Caco-2 (cell line): ENCODE results near the gene CLEC10A. TPM values are rescaled to one million over a fixed set of nuclear protein-coding genes. Genes with fewer than 3 reads are reported as not detected.
"Not testable (repeated sequence)": the region's sequence is repeated elsewhere in the genome, so short reads cannot be mapped to it uniquely, and the experiment has no call there.

ENCODE experiments used
- BruUV-seq: library from RNA; stranded (reverse); fragments of 400-500 nt; replicated peaks from 2 replicates; lab custom pipeline; 2021; lab: Mats Ljungman, UMichigan
- CTCF ChIA-PET: fragments of 300-600 bp; sonication (Branson Sonifier 250); formaldehyde crosslinking; loops from one replicate; lab custom pipeline; 2022; ENCODE audit warnings: antibody characterized with exemption; lab: Charles Lee
- POLR2A ChIA-PET: fragments of 300-600 bp; sonication (Branson Sonifier 250); formaldehyde crosslinking; loops from one replicate; lab custom pipeline; 2022; ENCODE audit warnings: antibody characterized with exemption; lab: Charles Lee
- DNase-seq, 2 experiments: peaks; one replicate each; pipeline versions ENCODE4 v3.0.0 to v3.0.0-alpha.2; 2020 to 2022
- H3K27me3 ChIP-seq: replicated peaks from 2 replicates; pipeline ENCODE4 v1.6.0; 2011; ENCODE audit warnings: low read length; ENCODE audit not compliant: control insufficient read depth, insufficient read depth
- H3K36me3 ChIP-seq: 2 replicates; pipeline ENCODE4 v1.5.1; 2011; ENCODE audit warnings: low read length; ENCODE audit not compliant: control insufficient read depth, insufficient read depth
- H3K4me1 ChIP-seq: fragments of 250-450 bp; sonication (Bioruptor Pico); 2 replicates; pipeline ENCODE4 v1.5.1; 2020; ENCODE audit warnings: mild to moderate bottlenecking
- H3K4me3 ChIP-seq: 2 replicates; pipeline ENCODE4 v1.5.1; 2011; ENCODE audit warnings: low read depth, mild to moderate bottlenecking, control low read depth, low read length
- H3K9me3 ChIP-seq: fragments of 250-450 bp; sonication (Bioruptor Pico); 2 replicates; pipeline ENCODE4 v1.5.1; 2020; ENCODE audit warnings: mild to moderate bottlenecking, moderate library complexity
- H3K27ac Mint-ChIP-seq: one replicate; pipeline ENCODE4 v1.8.0; 2022; ENCODE audit warnings: mixed read lengths; ENCODE audit not compliant: unreplicated experiment
- H3K27me3 Mint-ChIP-seq: one replicate; pipeline ENCODE4 v1.8.0; 2022; ENCODE audit warnings: mixed read lengths; ENCODE audit not compliant: insufficient read depth, unreplicated experiment
- H3K36me3 Mint-ChIP-seq: one replicate; pipeline ENCODE4 v1.8.0; 2022; ENCODE audit warnings: mild to moderate bottlenecking, mixed read lengths; ENCODE audit not compliant: insufficient read depth, unreplicated experiment
- H3K4me1 Mint-ChIP-seq: one replicate; pipeline ENCODE4 v1.8.0; 2022; ENCODE audit warnings: low read depth, mixed read lengths; ENCODE audit not compliant: unreplicated experiment
- H3K4me3 Mint-ChIP-seq: one replicate; pipeline ENCODE4 v1.8.0; 2022; ENCODE audit warnings: mild to moderate bottlenecking, moderate library complexity, mixed read lengths; ENCODE audit not compliant: unreplicated experiment
- H3K9me3 Mint-ChIP-seq: one replicate; pipeline ENCODE4 v1.8.0; 2022; ENCODE audit warnings: mixed read lengths; ENCODE audit not compliant: unreplicated experiment
- CTCF ChIP-seq, 2 experiments: fragments of 200-600 bp in 1 of 2; IDR thresholded peaks; 1 replicate in 1 of 2; 2 replicates in 1 of 2; pipeline versions ENCODE4 v1.5.1 to v1.8.0; 2011 to 2022; ENCODE audit warnings: antibody characterized with exemption in 1 of 2, control low read depth in 1 of 2, inconsistent platforms in 1 of 2, low read depth in 1 of 2, low read length in 1 of 2, mild to moderate bottlenecking in 1 of 2, moderate library complexity in 1 of 2; ENCODE audit not compliant: insufficient read depth in 1 of 2, severe bottlenecking in 1 of 2, unreplicated experiment in 1 of 2
- intact Hi-C: fragments of 100-400 bp; cut with micrococcal nuclease; formaldehyde crosslinking; loops from one replicate; pipeline ENCODE4 v1.10.0; 2022; ENCODE audit not compliant: unreplicated experiment
- total RNA-seq: library from RNA; stranded (reverse); gene quantifications from 2 replicates; pipeline ENCODE4 v1.2.3, GENCODE V29; 2022

CLEC10A gene
- total RNA-seq, 1 experiment from 2014 or later, result not detected

GRCh38 chr17:7126386-7126785 is 46.3 kb upstream of the CLEC10A start:
- BruUV-seq, H3K36me3 Mint-ChIP-seq: not testable (repeated sequence)

GRCh38 chr17:7124923-7125322 is 44.9 kb upstream of the CLEC10A start:
- intact Hi-C loops, result no loop called here
- Histone ChIP-seq H3K9me3 (no peaks in the 10 kb centered on the region), H3K27me3 (no peaks in the 10 kb centered on the region), H3K4me3 (no peak overlapping the region), H3K4me1 (no peaks in the 10 kb centered on the region), H3K36me3 (no peaks in the 10 kb centered on the region)
- DNase-seq, result no peak
- ChIA-PET POLR2A (no interaction called here), CTCF (interaction anchor here (0.6 kb wide), 1 partner anchor 21 kb away, joined by 3 read pairs; no protein-coding TSS in a partner anchor)
- no peak for TF ChIP-seq CTCF (IDR thresholded peaks at IDR 0.05; ENCODE audit: insufficient read depth in 1 of 2, low read depth in 1 of 2, low read length in 1 of 2, severe bottlenecking in 1 of 2, unreplicated experiment in 1 of 2)
- Mint-ChIP-seq H3K36me3 (no peaks in the 10 kb centered on the region), H3K4me1 (peaks cover 6% of the 10 kb centered on the region), H3K9me3 (no peaks in the 10 kb centered on the region), H3K27ac (no peak overlapping the region), H3K4me3 (no peak overlapping the region), H3K27me3 (no peaks in the 10 kb centered on the region)
- BruUV-seq, result no TSS peak

More at GRCh38 chr17:7126386-7126785, 46.3 kb upstream of the CLEC10A start:
- H3K9me3 Mint-ChIP-seq, POLR2A ChIA-PET, H3K9me3 ChIP-seq, H3K36me3 ChIP-seq, DNase-seq, CTCF ChIA-PET, H3K4me3 Mint-ChIP-seq, H3K27me3 ChIP-seq, H3K4me3 ChIP-seq, intact Hi-C loops, H3K27me3 Mint-ChIP-seq, H3K4me1 Mint-ChIP-seq, H3K27ac Mint-ChIP-seq, H3K4me1 ChIP-seq: not testable (repeated sequence)

GRCh38 chr17:7123844-7124243 is 43.8 kb upstream of the CLEC10A start:
- CTCF ChIA-PET, result no interaction called here
- Mint-ChIP-seq H3K9me3 (no peaks in the 10 kb centered on the region), H3K36me3 (no peaks in the 10 kb centered on the region), H3K4me1 (peaks cover 6% of the 10 kb centered on the region), H3K27ac (no peak overlapping the region), H3K4me3 (no peak overlapping the region), H3K27me3 (no peaks in the 10 kb centered on the region)
- POLR2A ChIA-PET, result no interaction called here
- H3K4me3 ChIP-seq, result no peak overlapping the region
- no peak for DNase-seq
- no TSS peak for BruUV-seq
- no peak for TF ChIP-seq CTCF (IDR thresholded peaks at IDR 0.05; ENCODE audit: insufficient read depth in 1 of 2, low read depth in 1 of 2, low read length in 1 of 2, severe bottlenecking in 1 of 2, unreplicated experiment in 1 of 2)
- H3K4me1 ChIP-seq, result no peaks in the 10 kb centered on the region
- intact Hi-C loops, result no loop called here
- H3K27me3 ChIP-seq, result no peaks in the 10 kb centered on the region
- H3K9me3 ChIP-seq, result no peaks in the 10 kb centered on the region
- H3K36me3 ChIP-seq, result no peaks in the 10 kb centered on the region

GRCh38 chr17:7122381-7122780 is 42.3 kb upstream of the CLEC10A start:
- Histone ChIP-seq H3K4me1 (no peaks in the 10 kb centered on the region), H3K4me3 (no peak overlapping the region), H3K9me3 (no peaks in the 10 kb centered on the region), H3K36me3 (no peaks in the 10 kb centered on the region), H3K27me3 (no peaks in the 10 kb centered on the region)
- Mint-ChIP-seq H3K27ac (no peak overlapping the region), H3K36me3 (no peaks in the 10 kb centered on the region), H3K9me3 (no peaks in the 10 kb centered on the region), H3K27me3 (no peaks in the 10 kb centered on the region), H3K4me1 (peaks cover 6% of the 10 kb centered on the region), H3K4me3 (no peak overlapping the region)
- no peak for TF ChIP-seq CTCF (IDR thresholded peaks at IDR 0.05; ENCODE audit: insufficient read depth in 1 of 2, low read depth in 1 of 2, low read length in 1 of 2, severe bottlenecking in 1 of 2, unreplicated experiment in 1 of 2)
- intact Hi-C loops, result no loop called here
- no TSS peak for BruUV-seq
- ChIA-PET CTCF (no interaction called here), POLR2A (no interaction called here)
- DNase-seq, result no peak

- H3K9me3 Mint-ChIP-seq, H3K4me1 Mint-ChIP-seq, CTCF ChIA-PET: not testable (repeated sequence)
Measured at GRCh38 chr17:7120635-7121034, 40.6 kb upstream of the CLEC10A start.

More at GRCh38 chr17:7120635-7121034, 40.6 kb upstream of the CLEC10A start:
- H3K9me3 ChIP-seq, intact Hi-C loops, H3K27me3 Mint-ChIP-seq, H3K27me3 ChIP-seq, POLR2A ChIA-PET, H3K36me3 Mint-ChIP-seq, H3K4me3 Mint-ChIP-seq, H3K4me3 ChIP-seq, H3K36me3 ChIP-seq, H3K27ac Mint-ChIP-seq, BruUV-seq, DNase-seq, H3K4me1 ChIP-seq: not testable (repeated sequence)
